ENCODE data around the gene TDRD15. TPM values are rescaled to one million over a fixed set of nuclear protein-coding genes. Genes with fewer than 3 reads are reported as not detected.

TDRD15 gene
- total RNA-seq, 1 experiment from 2014 or later: 2.9 TPM

- no peaks in the 10 kb centered on the region for H3K4me1 ChIP-seq (replicated peaks; ENCODE audit: insufficient read depth)
- no peaks in the 10 kb centered on the region for H3K27me3 ChIP-seq (ENCODE audit: insufficient read depth, low read depth)
- H3K9me2 ChIP-seq (ENCODE audit: insufficient read depth): no peaks in the 10 kb centered on the region
- no peaks in the 10 kb centered on the region for H3F3A ChIP-seq (ENCODE audit: insufficient read depth, low read depth)
- H2AFZ ChIP-seq: no peak overlapping the region
- intact Hi-C loops (cut with micrococcal nuclease; ENCODE audit: unreplicated experiment): no loop called here
- no peaks in the 10 kb centered on the region for H3K79me2 ChIP-seq (ENCODE audit: low read depth)
- no peak overlapping the region for H3K4me3 ChIP-seq
- no peaks in the 10 kb centered on the region for H3K9me3 ChIP-seq (ENCODE audit: insufficient read depth, low read depth)
- H3K36me3 ChIP-seq (ENCODE audit: low read depth): no peaks in the 10 kb centered on the region
- no TSS peak for BruUV-seq (replicated peaks)
- DNase-seq: no peak
- no peaks in the 10 kb centered on the region for H4K20me1 ChIP-seq (ENCODE audit: insufficient read depth)
- POLR2A ChIA-PET (ENCODE audit: unreplicated experiment): no interaction called here
- CTCF ChIA-PET: no interaction called here
- TF ChIP-seq CTCF (conservative IDR thresholded peaks at IDR 0.05) (no peak), EZH2 (IDR thresholded peaks at IDR 0.05; ENCODE audit: low read depth) (no peak)
- no peak overlapping the region for H3K4me2 ChIP-seq
- H3K27ac ChIP-seq: no peak overlapping the region
These were observed 39.4 kb upstream of the TDRD15 start for GRCh38 chr2:21084401-21084800.

- BruUV-seq (replicated peaks): no TSS peak
- H3K4me3 ChIP-seq: no peak overlapping the region
- H3K27me3 ChIP-seq (ENCODE audit: insufficient read depth, low read depth): peaks cover 5% of the 10 kb centered on the region; the same call in 1 of the 2 replicates
- no peaks in the 10 kb centered on the region for H4K20me1 ChIP-seq (ENCODE audit: insufficient read depth)
- no peaks in the 10 kb centered on the region for H3K9me3 ChIP-seq (ENCODE audit: insufficient read depth, low read depth)
- no peak overlapping the region for H3K4me2 ChIP-seq
- H3K79me2 ChIP-seq (ENCODE audit: low read depth): no peaks in the 10 kb centered on the region
- POLR2A ChIA-PET (ENCODE audit: unreplicated experiment): no interaction called here
- DNase-seq: no peak
- no peaks in the 10 kb centered on the region for H3F3A ChIP-seq (ENCODE audit: insufficient read depth, low read depth)
- H3K36me3 ChIP-seq (ENCODE audit: low read depth): no peaks in the 10 kb centered on the region
- no peaks in the 10 kb centered on the region for H3K4me1 ChIP-seq (replicated peaks; ENCODE audit: insufficient read depth)
- H3K9me2 ChIP-seq (ENCODE audit: insufficient read depth): no peaks in the 10 kb centered on the region
- intact Hi-C loops (cut with micrococcal nuclease; ENCODE audit: unreplicated experiment): no loop called here
- CTCF ChIA-PET: no interaction called here
- no peak overlapping the region for H2AFZ ChIP-seq
- TF ChIP-seq CTCF (conservative IDR thresholded peaks at IDR 0.05) (no peak), EZH2 (IDR thresholded peaks at IDR 0.05; ENCODE audit: low read depth) (no peak)
- no peak overlapping the region for H3K27ac ChIP-seq
These were observed 31.4 kb upstream of the TDRD15 start for GRCh38 chr2:21092308-21092869.

GRCh38 chr2:21095178-21095577, 28.6 kb upstream of the TDRD15 start:
- POLR2A ChIA-PET (ENCODE audit: unreplicated experiment): no interaction called here
- Histone ChIP-seq H3K27ac (no peak overlapping the region), H2AFZ (no peak overlapping the region), H3K79me2 (ENCODE audit: low read depth) (no peaks in the 10 kb centered on the region), H3K27me3 (ENCODE audit: insufficient read depth, low read depth) (peaks cover 5% of the 10 kb centered on the region; the same call in 1 of the 2 replicates), H3F3A (ENCODE audit: insufficient read depth, low read depth) (no peaks in the 10 kb centered on the region), H3K4me3 (no peak overlapping the region), H4K20me1 (ENCODE audit: insufficient read depth) (no peaks in the 10 kb centered on the region), H3K4me1 (replicated peaks; ENCODE audit: insufficient read depth) (no peaks in the 10 kb centered on the region), H3K9me2 (ENCODE audit: insufficient read depth) (no peaks in the 10 kb centered on the region), H3K4me2 (no peak overlapping the region), H3K36me3 (ENCODE audit: low read depth) (no peaks in the 10 kb centered on the region), H3K9me3 (ENCODE audit: insufficient read depth, low read depth) (no peaks in the 10 kb centered on the region)
- CTCF ChIA-PET: no interaction called here
- TF ChIP-seq CTCF (conservative IDR thresholded peaks at IDR 0.05): no peak
- DNase-seq: no peak
- BruUV-seq (replicated peaks): no TSS peak
- intact Hi-C loops (cut with micrococcal nuclease; ENCODE audit: unreplicated experiment): no loop called here
